Neural crest cell (in vitro differentiated cells): ENCODE data around the gene CHD6. TPM values are rescaled to one million over a fixed set of nuclear protein-coding genes. Genes with fewer than 3 reads are reported as not detected.

ENCODE experiments used
- DNase-seq: peaks from one replicate; pipeline ENCODE4 v3.0.0; 2021; ENCODE audit warnings: low read depth, mixed read lengths, low spot score
- H3K27ac Mint-ChIP-seq: one replicate; pipeline ENCODE4 v1.8.0; 2021; ENCODE audit warnings: mild to moderate bottlenecking, mixed read lengths; ENCODE audit not compliant: unreplicated experiment
- H3K27me3 Mint-ChIP-seq: 2 replicates; pipeline ENCODE4 v1.8.0; 2021; ENCODE audit warnings: low read depth, mild to moderate bottlenecking, mixed read lengths
- H3K36me3 Mint-ChIP-seq: 2 replicates; pipeline ENCODE4 v1.8.0; 2021; ENCODE audit warnings: low read depth, mild to moderate bottlenecking, mixed read lengths
- H3K4me1 Mint-ChIP-seq: 2 replicates; pipeline ENCODE4 v1.8.0; 2021; ENCODE audit warnings: mixed read lengths
- H3K4me3 Mint-ChIP-seq: one replicate; pipeline ENCODE4 v1.8.0; 2021; ENCODE audit warnings: mild to moderate bottlenecking, mixed read lengths
- H3K9me3 Mint-ChIP-seq: 2 replicates; pipeline ENCODE4 v1.8.0; 2021; ENCODE audit warnings: mixed read lengths
- CTCF ChIP-seq: fragments of 200-600 bp; sonication (generic); conservative IDR thresholded peaks from 2 replicates; pipeline ENCODE4 v1.5.0; 2021; ENCODE audit warnings: antibody characterized with exemption, mild to moderate bottlenecking
- total RNA-seq: library from RNA; stranded (reverse); gene quantifications from 2 replicates; pipeline ENCODE4 v1.2.1, GENCODE V29; 2021

Gene CHD6
- total RNA-seq, 1 donor from 2014 or later: 51.2 TPM

- no peak for TF ChIP-seq CTCF
- Mint-ChIP-seq H3K27ac (peak overlapping the region; percentile 54), H3K4me1 (peaks cover 31% of the 10 kb centered on the region), H3K4me3 (no peak overlapping the region), H3K36me3 (peaks cover 18% of the 10 kb centered on the region), H3K27me3 (no peaks in the 10 kb centered on the region), H3K9me3 (no peaks in the 10 kb centered on the region)
- no peak for DNase-seq
Observed at GRCh38 chr20:41406353-41406752, 211.8 kb downstream of the CHD6 start.

- Mint-ChIP-seq H3K27me3 (no peaks in the 10 kb centered on the region), H3K9me3 (no peaks in the 10 kb centered on the region), H3K27ac (no peak overlapping the region), H3K4me3 (no peak overlapping the region), H3K4me1 (peaks cover 26% of the 10 kb centered on the region), H3K36me3 (peaks cover 14% of the 10 kb centered on the region)
- TF ChIP-seq CTCF: no peak
- no peak for DNase-seq
Observed at GRCh38 chr20:41405436-41405835, 212.7 kb downstream of the CHD6 start.

GRCh38 chr20:41403604-41404003 lies 214.6 kb downstream of the CHD6 start:
- H3K4me1 Mint-ChIP-seq: peaks cover 18% of the 10 kb centered on the region
- TF ChIP-seq CTCF: no peak
- H3K4me3 Mint-ChIP-seq: no peak overlapping the region
- H3K27me3 Mint-ChIP-seq: no peaks in the 10 kb centered on the region
- no peak overlapping the region for H3K27ac Mint-ChIP-seq
- peaks cover 13% of the 10 kb centered on the region for H3K36me3 Mint-ChIP-seq
- no peaks in the 10 kb centered on the region for H3K9me3 Mint-ChIP-seq
- no peak for DNase-seq

GRCh38 chr20:41398408-41398807 lies 219.8 kb downstream of the CHD6 start:
- Mint-ChIP-seq H3K27ac (no peak overlapping the region), H3K4me1 (peaks cover 22% of the 10 kb centered on the region), H3K27me3 (no peaks in the 10 kb centered on the region), H3K36me3 (peaks cover 6% of the 10 kb centered on the region), H3K9me3 (no peaks in the 10 kb centered on the region), H3K4me3 (no peak overlapping the region)
- no peak for TF ChIP-seq CTCF
- DNase-seq: no peak

- no peaks in the 10 kb centered on the region for H3K27me3 Mint-ChIP-seq
- H3K4me3 Mint-ChIP-seq: no peak overlapping the region
- H3K4me1 Mint-ChIP-seq: peaks cover 43% of the 10 kb centered on the region
- TF ChIP-seq CTCF: no peak
- H3K36me3 Mint-ChIP-seq: no peaks in the 10 kb centered on the region
- DNase-seq: no peak
- H3K27ac Mint-ChIP-seq: peak overlapping the region; percentile 8
- no peaks in the 10 kb centered on the region for H3K9me3 Mint-ChIP-seq
Observed at GRCh38 chr20:41395667-41396664, 222.2 kb downstream of the CHD6 start.
